GM19025 (cell line): Measurements from ENCODE around the gene LYSMD2.
A peak's percentile ranks its signal among the peaks of the same experiment; 100 is the strongest.

Source experiments
- ATAC-seq: cut with Tn5 transposase; IDR thresholded peaks from one replicate; pipeline ENCODE4 v1.9.1; 2021; ENCODE audit warnings: mild to moderate bottlenecking, low read depth, moderate library complexity; ENCODE audit not compliant: unreplicated experiment

Gene LYSMD2

GRCh38 chr15:51754267-51754666 lies 16.8 kb upstream of the LYSMD2 start:
- no peak for ATAC-seq

- no peak for ATAC-seq
Observed at GRCh38 chr15:51752888-51753287, 15.4 kb upstream of the LYSMD2 start.

- peak; percentile 37 for ATAC-seq
Observed at GRCh38 chr15:51751697-51752683, 14.5 kb upstream of the LYSMD2 start.

- ATAC-seq = peak; percentile 82
Observed at GRCh38 chr15:51750792-51751696, 13.6 kb upstream of the LYSMD2 start, which contains the start of gene TMOD2. TMOD2 (plus strand) TSS chr15:51751597; CDS start chr15:51766442, 14,845 bp downstream.

GRCh38 chr15:51750186-51750585 lies 12.7 kb upstream of the LYSMD2 start:
- no peak for ATAC-seq

- ATAC-seq = no peak
Observed at GRCh38 chr15:51749307-51749706, 11.9 kb upstream of the LYSMD2 start.

GRCh38 chr15:51739061-51739712 lies 1.7 kb upstream of the LYSMD2 start:
- ATAC-seq = no peak

GRCh38 chr15:51738553-51738952 lies 1.1 kb upstream of the LYSMD2 start:
- ATAC-seq = no peak

GRCh38 chr15:51736751-51737521 lies 519 bp downstream of the LYSMD2 start:
- ATAC-seq = peak; percentile 28

- no peak for ATAC-seq
Observed at GRCh38 chr15:51736069-51736468, 1.4 kb downstream of the LYSMD2 start.

- no peak for ATAC-seq
Observed at GRCh38 chr15:51735228-51736010, 2.0 kb downstream of the LYSMD2 start.

GRCh38 chr15:51732646-51733045 lies 4.8 kb downstream of the LYSMD2 start:
- ATAC-seq = no peak

GRCh38 chr15:51731549-51732267 lies 5.7 kb downstream of the LYSMD2 start:
- peak; percentile 49 for ATAC-seq

GRCh38 chr15:51727141-51727897 lies 10.1 kb downstream of the LYSMD2 start:
- no peak for ATAC-seq

GRCh38 chr15:51726302-51727073 lies 11.0 kb downstream of the LYSMD2 start:
- ATAC-seq = peak; percentile 77

GRCh38 chr15:51724673-51725072 lies 12.8 kb downstream of the LYSMD2 start:
- ATAC-seq = no peak

GRCh38 chr15:51724199-51724598 lies 13.3 kb downstream of the LYSMD2 start:
- ATAC-seq = no peak
